Right renal pelvis (tissue), 4 donors: Measurements from ENCODE around the gene ITGB6. TPM values are rescaled to one million over a fixed set of nuclear protein-coding genes. Genes with fewer than 3 reads are reported as not detected.

ENCODE experiments used
- DNase-seq, 4 donors: peaks; one replicate each; pipeline ENCODE4 v3.0.0-alpha.2; 2013; ENCODE audit warnings: low read depth in 4 of 4, low spot score in 3 of 4, missing footprints in 1 of 4
- polyA plus RNA-seq, 4 donors: library from polyadenylated mRNA; unstranded; fragments of 120-200 nt; gene quantifications; one replicate each; pipeline ENCODE4 v1.2.1, GENCODE V29; 2013; ENCODE audit not compliant: insufficient read length in 4 of 4

Gene ITGB6
- polyA plus RNA-seq, 4 donors = 16.8 to 21.0 (median 20.3) TPM

DNA sequence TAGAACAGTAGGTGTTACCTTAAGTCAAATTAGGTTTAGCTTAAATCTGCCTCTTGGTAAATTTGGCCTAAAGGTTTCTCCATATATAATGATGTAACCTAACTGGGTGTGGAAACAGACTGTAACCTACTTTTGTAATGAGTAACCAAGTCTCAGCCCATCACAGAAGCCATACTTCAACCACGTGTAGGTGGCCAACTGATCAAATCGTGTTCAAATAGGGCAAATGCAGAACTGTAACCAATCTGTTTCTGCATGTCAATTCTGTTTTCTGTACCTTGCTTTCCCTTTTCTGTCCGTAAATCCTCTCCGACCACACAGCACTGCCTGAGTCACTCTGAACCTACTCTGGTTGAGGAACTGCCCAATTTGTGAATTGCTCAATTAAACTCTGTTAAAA, 103.7 kb downstream of the ITGB6 start:
- no peak for DNase-seq

DNA sequence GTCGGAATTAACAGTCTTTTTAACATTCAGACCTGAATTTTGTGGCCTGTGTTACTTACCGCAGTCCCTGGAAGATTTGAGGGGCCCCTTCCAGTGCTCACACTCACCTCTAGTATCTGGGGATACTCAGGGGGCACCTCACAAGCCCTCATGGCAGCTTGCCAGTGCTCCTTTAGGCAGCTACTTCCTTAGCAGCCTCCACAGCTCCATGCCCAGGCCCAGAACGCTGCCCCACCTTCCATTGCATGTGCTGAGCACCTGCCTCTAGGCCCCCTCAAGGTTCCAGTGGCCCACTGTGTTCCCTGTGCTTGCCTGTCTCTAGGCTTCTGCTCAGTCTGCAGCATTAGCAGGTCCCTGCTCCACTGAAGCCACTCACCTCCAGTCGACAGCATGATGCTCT, 107.6 kb downstream of the ITGB6 start:
- no peak for DNase-seq

DNA sequence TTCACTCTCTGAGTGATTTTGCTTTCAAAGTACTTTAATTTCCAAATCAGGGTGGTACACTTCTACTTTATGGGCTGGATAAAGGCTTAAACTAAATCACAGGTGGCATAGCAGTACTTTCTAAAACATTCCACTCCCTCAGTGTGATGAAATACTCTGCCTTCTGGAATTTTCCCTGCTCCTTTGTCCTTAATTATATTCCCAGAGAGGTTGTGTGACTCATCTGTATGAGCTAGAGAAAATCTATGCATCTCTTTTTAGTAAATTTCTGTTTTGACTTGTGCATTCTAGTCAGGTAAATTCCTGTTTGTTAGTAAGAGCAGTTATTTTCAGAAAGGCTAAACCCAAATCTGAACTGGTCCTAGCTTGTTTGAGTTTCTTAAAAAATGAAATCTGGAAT, 108.7 kb downstream of the ITGB6 start:
- no peak for DNase-seq

DNA sequence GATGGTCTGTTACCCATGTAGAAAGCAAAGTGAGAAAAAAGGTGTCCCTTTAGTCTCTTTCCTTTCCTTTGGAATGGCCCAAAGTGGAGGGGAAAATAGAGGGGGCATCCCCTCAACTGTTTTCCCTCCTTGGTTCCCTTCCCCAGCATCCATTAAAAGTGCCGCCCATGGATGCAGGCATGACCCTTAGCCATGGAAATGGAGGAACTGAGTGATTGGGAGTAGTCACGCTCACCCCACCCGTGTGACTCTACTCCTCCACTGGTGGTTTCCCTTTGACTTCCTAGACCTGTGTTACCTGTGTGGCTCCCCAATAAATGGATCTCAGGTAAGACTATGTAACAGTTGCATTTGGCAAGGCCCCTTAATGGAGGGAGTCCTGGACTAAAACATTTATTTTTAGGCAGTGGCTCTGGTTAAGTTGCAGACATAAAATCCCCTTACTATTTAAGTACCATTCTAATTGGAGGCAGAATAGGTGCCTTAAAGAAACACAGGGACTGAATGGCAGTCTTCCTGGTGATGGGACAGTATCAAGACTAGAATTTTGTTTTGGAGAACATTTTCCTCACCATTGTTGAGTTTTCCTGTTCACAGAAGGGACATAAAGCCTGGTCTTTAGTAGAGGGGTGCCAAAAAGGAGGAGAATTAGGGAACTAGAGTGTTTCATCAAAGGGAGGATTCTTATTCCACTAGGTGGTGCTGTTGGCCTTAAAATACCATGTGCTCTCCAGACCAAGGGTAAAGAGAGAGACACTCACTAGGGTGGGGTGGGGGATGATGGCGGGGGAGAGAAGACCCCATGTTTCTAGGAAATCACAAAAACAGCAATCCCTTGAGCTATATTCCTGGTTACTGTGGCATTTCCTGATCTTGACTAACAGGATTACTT, 112.0 kb downstream of the ITGB6 start:
- DNase-seq = no peak

DNA sequence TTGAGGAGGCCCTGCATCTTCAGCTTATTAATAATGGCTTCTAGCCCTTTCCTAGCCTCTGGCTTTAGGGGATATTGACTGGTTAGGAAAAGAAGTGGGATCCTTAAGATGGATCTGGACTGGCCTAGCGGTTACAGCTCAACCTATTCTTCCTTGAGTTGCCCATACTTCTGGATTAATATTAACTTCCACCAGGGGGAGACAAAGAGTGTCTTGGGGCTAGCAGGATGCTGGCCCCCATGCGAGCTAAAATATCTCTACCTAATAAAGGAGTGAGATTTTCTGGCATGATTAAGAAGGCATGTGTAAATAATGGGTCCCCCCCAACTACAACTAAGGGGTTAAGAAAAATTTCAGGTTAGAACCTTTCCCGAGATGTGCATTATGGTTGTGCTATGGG, 114.4 kb downstream of the ITGB6 start:
- no peak for DNase-seq

DNA sequence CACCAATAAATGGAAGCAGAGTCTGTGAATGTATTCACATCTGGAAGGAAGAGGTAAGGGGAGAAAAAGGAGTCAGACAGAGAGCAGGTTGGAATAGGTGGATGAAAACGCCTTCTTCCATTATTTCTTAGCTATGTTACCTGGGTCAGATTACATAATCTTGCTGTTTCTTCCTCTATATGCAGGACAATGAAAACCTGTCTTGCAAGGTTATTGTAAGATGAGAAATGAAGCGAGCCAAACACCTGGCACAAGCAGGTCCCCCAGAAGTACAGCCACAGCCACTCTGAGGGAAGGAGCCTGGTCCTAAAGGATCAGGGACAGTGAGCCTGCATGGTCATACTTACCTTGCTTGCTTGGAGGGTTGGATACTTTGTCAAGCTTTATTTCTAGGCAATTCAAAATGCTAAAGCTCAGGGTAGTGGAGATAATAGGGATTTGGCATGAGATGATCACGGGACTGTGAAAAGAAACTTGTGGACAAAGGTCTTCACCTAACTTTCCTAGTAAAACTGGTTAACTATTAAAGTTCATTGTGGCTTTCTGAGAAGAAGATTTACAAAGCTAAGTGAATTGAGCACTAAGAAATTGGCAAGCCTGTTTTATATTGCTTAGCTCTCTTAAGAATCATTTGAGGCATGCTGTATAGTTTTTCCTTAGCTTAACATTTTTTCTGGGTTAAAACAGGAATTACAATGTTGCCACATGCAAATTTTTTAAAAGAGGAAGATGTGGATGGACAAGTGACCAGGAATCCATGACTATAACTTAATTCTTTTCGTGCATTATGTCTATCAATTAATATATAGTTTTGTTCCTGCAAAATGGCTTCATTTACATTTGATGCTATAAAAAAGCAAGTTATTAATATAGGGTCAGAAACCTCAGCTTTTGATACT, 121.9 kb downstream of the ITGB6 start:
- no peak for DNase-seq

DNA sequence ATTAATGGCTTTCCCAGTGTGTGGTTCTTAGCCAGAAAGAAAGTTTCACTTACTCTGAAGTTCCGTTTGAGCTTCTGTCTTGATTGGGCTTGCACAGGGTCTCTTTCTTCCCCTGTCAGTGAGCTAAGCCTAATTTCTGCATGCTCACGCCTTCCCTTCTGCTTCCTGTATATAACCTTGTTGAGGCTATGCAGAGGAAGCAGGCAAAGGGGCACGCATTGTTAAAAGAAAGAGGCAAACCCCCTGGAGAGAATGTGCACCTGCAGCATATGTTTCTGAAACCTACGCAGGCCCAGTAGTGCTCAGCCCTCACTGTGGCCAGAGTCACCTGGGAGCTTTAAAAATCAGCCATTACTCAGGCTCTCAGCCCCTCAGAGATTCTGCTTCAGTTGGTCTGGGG, 123.2 kb downstream of the ITGB6 start:
- DNase-seq = no peak

DNA sequence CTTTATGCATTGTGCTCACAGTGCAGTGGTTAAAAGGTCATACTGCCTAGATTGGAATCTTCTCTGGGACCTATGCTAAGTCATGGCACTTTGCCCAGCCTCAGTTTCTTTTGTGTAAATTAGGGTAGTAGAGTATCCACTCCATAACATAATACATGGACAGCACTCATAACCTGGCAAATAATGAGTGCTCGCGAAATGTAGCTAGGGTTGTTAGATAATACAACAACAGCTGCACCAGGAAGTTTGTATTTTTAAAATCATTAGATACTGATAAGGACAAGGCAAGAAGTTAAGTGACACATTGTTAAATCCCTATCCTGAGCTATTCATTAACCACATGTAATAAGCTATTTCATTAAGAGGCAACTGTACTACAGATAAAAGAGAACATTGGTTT, 123.8 kb downstream of the ITGB6 start:
- no peak for DNase-seq

DNA sequence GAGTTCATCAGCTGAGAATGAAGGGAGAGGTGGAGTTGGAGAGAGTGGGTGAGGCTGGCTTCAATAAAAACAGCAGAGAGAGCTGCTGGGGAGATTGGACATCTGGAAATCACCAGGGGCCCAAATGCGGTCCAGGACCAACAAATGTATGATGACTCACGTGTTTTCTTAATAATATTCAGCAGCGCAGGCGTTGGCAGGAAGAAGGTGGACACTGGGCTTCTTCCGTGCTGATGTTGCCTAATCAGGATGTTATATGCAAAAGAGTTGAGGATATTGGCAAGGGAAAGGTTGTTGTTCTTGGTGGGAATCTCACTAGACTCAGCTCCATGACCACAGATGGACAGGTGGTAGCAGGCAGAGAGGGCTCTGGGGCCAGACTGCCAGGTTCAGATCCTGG, 124.9 kb downstream of the ITGB6 start:
- DNase-seq = no peak

DNA sequence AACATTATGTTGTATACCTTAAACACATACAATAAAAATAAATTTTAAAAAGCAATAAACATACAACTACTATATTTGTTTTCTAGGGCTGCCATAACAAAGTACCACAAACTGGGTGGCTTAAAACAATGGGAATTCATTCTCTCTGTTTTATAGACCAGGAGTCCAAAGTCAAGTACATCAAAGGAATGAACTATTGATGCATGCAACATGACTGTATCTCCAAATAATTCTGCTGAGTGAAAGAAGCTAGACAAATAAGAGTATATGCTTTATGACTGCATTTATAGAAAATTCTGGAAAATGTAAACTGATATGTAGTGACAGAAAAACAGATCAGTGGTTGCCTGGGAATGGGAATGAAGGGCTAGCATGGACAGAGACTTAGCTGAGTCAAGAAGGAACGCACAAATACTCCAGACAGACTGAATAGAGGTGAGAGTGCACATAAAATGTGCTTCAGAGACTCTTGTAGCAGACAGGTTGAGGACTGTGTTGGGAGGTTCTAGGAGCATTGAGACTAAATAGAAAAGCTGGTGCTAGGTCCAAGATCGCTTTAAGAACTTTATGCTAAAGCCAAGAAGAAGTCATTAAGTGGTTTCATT, 126.7 kb downstream of the ITGB6 start:
- DNase-seq = no peak

DNA sequence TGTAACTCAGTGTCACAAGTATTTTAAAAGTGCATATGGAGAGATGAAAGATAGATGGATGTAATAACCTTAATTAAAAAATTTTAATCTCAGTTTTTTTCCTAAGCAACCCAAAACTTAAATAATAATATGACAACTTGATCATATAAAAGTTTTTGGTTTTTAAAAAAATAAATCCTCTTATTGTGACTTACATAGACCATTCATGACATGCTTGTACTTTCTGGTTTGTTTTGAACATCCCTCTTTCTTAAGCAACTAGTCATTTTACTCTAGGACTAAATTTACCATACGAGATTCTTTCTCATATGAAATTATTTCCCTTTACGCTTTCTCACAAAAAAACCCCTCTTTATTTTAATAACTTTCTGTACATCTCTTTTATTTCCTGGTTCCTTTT, 131.2 kb downstream of the ITGB6 start:
- DNase-seq = no peak

DNA sequence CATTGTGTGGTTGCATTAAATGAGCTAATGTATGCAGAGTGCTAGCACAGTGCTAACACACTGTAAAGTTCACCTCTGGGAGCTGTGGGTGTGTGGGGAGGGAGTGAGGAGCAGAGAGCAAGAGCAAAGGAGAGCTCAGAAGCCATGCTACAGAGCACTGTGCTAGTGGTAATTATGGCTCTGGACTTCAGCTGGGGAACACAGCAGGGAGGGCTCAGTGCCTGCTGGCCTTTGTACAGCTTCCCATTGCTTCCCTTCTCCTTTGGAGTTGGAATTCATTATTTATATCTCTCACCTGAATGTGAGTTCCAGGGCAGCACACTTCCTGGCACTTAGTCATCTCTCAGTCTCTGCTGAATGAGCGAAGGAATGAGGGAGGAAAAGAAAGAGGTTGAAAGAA, 135.2 kb downstream of the ITGB6 start:
- no peak for DNase-seq

DNA sequence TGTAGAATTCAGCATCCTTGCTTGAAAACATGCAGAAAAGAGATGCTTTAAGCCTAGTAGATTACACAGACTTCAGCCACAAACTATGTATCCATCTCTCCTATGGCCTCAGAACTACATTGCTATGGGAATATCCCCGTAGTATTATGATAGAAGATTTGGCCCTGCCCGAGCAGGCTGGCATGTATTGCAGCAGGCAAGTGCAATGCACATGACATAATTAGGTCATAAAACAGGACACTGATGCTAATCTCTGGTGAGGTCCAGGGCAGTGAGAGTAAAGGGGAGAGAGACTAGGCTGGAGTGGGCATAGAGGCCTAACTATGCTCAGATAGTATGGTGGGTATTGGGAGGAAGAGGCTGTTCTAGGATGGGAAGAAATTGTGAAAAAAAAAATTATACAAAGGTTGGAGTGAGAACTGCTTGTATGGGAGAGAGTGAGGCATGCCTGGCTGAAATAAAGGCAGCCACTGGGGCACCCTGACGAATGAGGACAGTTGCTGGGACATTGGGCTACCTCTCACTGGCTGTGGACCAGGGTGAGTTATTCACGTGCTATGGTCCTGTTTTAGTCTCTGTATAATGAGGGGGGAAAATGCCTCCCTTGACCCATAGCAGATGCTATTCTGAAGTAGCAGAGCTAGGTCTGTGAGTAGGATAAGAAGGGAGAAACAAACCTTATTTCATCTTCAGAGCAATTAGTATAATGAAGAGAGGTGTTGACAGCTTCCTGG, 136.0 kb downstream of the ITGB6 start:
- no peak for DNase-seq

DNA sequence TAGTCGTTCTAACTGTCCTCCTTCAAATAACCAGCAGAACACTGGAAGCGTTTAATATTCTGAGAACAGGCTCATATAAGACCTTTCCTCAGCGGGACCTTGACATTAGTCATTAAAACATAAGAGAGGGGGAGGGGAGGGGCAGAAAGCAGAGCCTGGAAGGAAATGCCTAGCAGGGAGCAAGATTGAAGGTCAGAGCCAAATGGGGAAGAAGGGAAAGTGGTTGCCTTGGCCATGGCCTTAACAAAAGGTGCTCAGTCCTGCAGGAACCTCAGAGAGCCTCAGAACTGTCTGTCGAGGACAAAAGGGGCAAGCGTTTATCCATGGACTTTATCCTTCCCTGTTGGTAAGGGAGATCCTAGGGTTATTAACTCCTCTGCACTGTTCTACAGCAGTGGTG, 136.8 kb downstream of the ITGB6 start:
- no peak for DNase-seq

DNA sequence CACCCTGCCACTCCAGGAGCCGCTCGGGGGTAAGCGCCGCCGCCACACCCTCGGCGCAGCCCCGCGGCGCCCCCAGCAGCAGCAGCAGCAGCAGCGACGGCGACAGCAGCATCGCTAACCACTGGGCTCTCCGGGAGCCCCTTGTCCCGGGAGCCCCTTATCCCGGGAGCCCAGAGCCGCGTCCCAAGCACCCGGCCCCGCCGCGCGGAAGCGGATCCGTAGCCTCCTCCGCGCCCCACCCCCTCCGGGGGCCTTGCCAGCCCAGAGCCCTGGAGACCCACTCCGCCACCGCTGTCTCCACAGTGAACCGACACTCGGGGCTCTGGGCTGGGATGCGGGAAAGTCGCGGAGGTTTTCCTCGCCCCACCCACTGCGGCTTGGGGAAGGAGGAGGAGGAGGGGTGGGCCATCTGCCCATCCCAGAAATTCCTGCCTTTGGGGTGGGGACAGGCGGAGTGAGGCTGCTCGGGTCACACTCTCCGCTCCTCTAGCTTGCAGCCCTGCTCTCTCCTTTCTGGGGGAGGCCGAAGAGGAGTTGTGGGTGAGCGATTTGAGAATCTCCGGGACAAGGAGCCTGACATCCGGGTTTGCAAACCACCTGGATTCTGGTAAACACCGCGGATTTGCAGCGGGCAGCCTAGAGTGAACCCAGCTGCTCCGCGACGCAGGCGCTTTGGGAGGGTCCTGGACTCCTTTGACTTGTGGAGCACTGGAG, 137.6 kb downstream of the ITGB6 start, which contains the start of gene PLA2R1:
PLA2R1 (minus strand) TSS at position 324 of the 714 bp plus-strand sequence; CDS start at position 112, 212 bp downstream.
- peak in 3 of 4 donors; percentile 40 to 63 (median 51) for DNase-seq

DNA sequence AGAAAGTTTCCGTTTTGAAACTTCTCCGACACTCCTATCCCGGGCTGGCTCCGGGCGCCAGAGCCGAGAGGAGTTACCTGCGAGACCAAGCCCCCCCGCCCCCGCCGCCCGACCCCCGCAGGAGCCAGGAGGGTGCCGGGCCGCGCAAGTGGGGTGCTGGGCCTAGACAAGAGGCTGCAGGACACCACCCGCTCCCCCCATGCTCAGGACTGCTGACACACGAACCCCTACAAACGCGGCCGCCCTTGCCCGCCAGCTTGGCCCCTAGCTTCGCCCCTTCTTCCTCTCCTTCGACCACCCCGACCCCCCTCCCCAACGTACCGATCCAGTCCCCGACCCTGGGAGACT, 138.2 kb downstream of the ITGB6 start:
- DNase-seq = no peak

DNA sequence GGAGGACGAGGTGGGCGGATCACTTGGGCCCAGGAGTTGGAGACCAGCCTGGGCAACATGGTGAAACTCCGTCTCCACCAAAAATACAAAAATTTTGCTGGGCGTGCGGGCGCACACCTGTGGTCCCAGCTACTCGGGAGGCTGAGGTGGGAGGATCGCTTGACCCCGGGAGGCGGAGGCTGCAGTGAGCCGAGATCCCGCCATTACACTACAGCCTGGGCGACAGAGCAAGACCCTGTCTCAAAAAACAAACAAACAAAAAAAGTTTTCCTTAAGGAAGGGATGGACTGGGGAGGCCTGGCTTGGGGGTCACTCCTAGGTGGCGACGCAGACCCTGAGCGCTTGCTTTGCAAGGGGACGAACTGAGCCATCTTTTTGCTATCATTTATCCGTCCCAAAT, 138.5 kb downstream of the ITGB6 start:
- no peak for DNase-seq

DNA sequence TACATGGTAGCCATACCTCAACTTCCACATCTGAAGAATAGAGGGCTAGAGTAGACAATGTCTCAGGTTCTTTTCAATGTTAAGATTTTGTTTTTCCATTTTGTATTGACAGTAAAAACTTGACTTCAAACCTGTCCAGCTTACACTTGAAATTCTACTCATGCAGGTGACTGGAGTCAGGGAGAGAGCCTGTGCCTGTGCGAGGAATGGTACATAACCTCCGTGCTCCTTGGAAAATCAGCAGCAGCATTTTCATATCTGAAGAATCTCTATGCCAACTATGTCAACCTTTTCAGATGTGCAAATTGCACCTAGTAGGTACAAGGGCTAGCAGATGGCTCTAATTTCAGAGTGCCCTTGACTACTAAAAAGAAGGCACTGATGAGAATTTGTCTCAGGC, 139.8 kb downstream of the ITGB6 start:
- no peak for DNase-seq

DNA sequence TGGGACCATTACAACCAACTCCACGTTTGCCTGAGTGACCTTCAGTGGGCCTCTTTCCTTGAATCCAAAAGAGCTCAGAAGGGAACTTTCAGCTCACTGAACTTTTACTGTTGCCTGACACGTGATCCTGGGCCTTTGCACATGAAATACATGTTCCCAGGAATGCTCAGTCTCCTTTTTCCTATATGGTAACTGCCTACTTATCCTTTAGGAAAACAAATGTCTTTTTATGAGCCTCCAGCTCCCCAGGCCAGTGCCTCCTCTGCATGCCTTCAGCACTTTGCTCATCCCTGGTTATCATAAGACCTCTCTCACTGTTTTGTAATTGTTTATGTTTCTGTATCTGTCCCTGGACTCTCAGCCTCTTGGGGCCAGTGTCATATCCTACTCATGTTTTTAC, 142.7 kb downstream of the ITGB6 start:
- no peak for DNase-seq

DNA sequence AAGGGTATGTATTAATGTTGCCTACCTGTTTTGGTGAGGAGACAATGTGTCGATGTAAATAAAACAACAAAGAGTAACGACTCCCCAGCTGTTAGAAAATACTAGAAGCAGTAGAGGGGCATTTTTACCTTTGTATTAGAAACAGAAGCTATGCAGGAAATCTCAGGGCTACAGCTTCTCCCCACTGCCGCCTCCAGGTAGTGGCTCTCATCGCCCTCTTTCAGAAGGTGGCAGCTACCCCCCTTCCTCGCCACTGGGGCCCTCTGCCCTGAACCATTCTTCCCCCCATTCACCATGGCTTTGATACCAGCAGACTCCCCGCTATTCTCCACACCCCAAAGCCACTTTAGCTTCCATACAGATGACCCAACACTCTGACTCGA, 144.4 kb downstream of the ITGB6 start:
- no peak for DNase-seq
